ENCODE measurements around the gene FAM118B. TPM values are rescaled to one million over a fixed set of nuclear protein-coding genes. Genes with fewer than 3 reads are reported as not detected.

Gene FAM118B
- total RNA-seq, 1 experiment from 2014 or later = 40.0 TPM

- no peak overlapping the region for H2BK20ac ChIP-seq (ENCODE audit: low read depth, low read length, poor library complexity, severe bottlenecking)
- no peak for TF ChIP-seq CTCF (conservative IDR thresholded peaks at IDR 0.05)
- DNase-seq = no peak
- no peak overlapping the region for H2BK15ac ChIP-seq (ENCODE audit: low read depth, low read length)
- Mint-ChIP-seq H3K27me3 (ENCODE audit: low read depth) (no peaks in the 10 kb centered on the region), H3K9me3 (no peaks in the 10 kb centered on the region), H3K36me3 (ENCODE audit: insufficient read depth in 1 of 3, low read depth in 3 of 3) (peaks cover 7 to 59% (median 41%) of the 10 kb centered on the region in 3 experiments; a peak in 5 of 7 replicates), H3K27ac (no peak overlapping the region), H3K4me3 (no peak overlapping the region), H3K4me1 (no peaks in the 10 kb centered on the region)
- H3K9ac ChIP-seq (ENCODE audit: extremely low read depth, insufficient read length, low read length) = no peak overlapping the region
- H3K79me1 ChIP-seq (ENCODE audit: insufficient read depth, low read depth, low read length, poor library complexity, severe bottlenecking) = no peaks in the 10 kb centered on the region
- no peak overlapping the region for H2BK5ac ChIP-seq (ENCODE audit: insufficient read length, low read length)
- H3K23me2 ChIP-seq (ENCODE audit: insufficient read length, low read depth, low read length, poor library complexity, severe bottlenecking) = no peaks in the 10 kb centered on the region
- H2BK12ac ChIP-seq (ENCODE audit: insufficient read length, low read depth, low read length) = no peak overlapping the region
- no peak overlapping the region for H3K4ac ChIP-seq (ENCODE audit: low read depth, low read length)
- no peak overlapping the region for H2BK120ac ChIP-seq (ENCODE audit: low read depth, low read length, poor library complexity, severe bottlenecking)
- H4K91ac ChIP-seq (ENCODE audit: insufficient read length, low read depth, low read length) = no peak overlapping the region
- H3K79me2 ChIP-seq (ENCODE audit: insufficient read depth, low read length) = no peaks in the 10 kb centered on the region
- H3K4me1 ChIP-seq (ENCODE audit: insufficient read depth, low read length) = no peaks in the 10 kb centered on the region
- no peak overlapping the region for H3K4me2 ChIP-seq (ENCODE audit: insufficient read depth, insufficient read length, low read length)
- H2AK5ac ChIP-seq (ENCODE audit: insufficient read length, low read length) = no peak overlapping the region
- no peak overlapping the region for H3K56ac ChIP-seq (ENCODE audit: insufficient read length, low read depth, low read length)
- H3T11ph ChIP-seq (ENCODE audit: low read length) = no peak overlapping the region
- no peaks in the 10 kb centered on the region for H3K9me3 ChIP-seq (ENCODE audit: control insufficient read depth, low read depth, low read length)
- no CpG with 5 or more reads among the region's 4 CpGs for WGBS (ENCODE audit: extremely low coverage, insufficient read length, low lambda C conversion rate)
- no peak overlapping the region for H3K18ac ChIP-seq (ENCODE audit: insufficient read length, low read depth, low read length)
- no peak overlapping the region for H4K8ac ChIP-seq (replicated peaks; ENCODE audit: insufficient read length, low read depth, low read length)
- no peak overlapping the region for H3K27ac ChIP-seq (ENCODE audit: insufficient read length, low read depth, low read length)
- H3K23ac ChIP-seq (ENCODE audit: insufficient read length, low read depth, low read length) = no peak overlapping the region
- no peak overlapping the region for H3K14ac ChIP-seq (ENCODE audit: insufficient read depth, low read length)
- no peak overlapping the region for H2AFZ ChIP-seq (ENCODE audit: low read length)
- H4K5ac ChIP-seq (ENCODE audit: insufficient read length, low read depth, low read length) = no peak overlapping the region
- H4K20me1 ChIP-seq (ENCODE audit: control insufficient read depth, insufficient read depth, insufficient read length) = no peaks in the 10 kb centered on the region
- H3K27me3 ChIP-seq (ENCODE audit: insufficient read depth, low read length) = no peaks in the 10 kb centered on the region; the same call in 1 of the 2 replicates
Measured at GRCh38 chr11:126256216-126256615, 44.6 kb downstream of the FAM118B start.
